NCI-H2171 (cell line): Measurements from ENCODE around the gene CIITA.
"Not testable (repeated sequence)": the region's sequence is repeated elsewhere in the genome, so short reads cannot be mapped to it uniquely, and the experiment has no call there.

ENCODE experiments used
- DNase-seq: peaks from one replicate; lab custom pipeline; 2025; lab: John Stamatoyannopoulos, UW

The CIITA gene

GRCh38 chr16:10876799-10877341, at the start of gene CIITA:
CIITA (plus strand) TSS chr16:10877202; CDS start chr16:10877331, 129 bp downstream.
- DNase-seq, result no peak

- no peak for DNase-seq
These were observed 49.2 kb upstream of the CIITA start for GRCh38 chr16:10827691-10828341.

GRCh38 chr16:10828851-10829366, 48.1 kb upstream of the CIITA start:
- DNase-seq, result no peak

- DNase-seq, result not testable (repeated sequence)
These were observed 47.5 kb upstream of the CIITA start for GRCh38 chr16:10829390-10830098.

GRCh38 chr16:10830240-10830639, 46.8 kb upstream of the CIITA start:
- not testable (repeated sequence) for DNase-seq

GRCh38 chr16:10831894-10832886, 44.8 kb upstream of the CIITA start:
- DNase-seq, result no peak

GRCh38 chr16:10833271-10833670, 43.7 kb upstream of the CIITA start:
- no peak for DNase-seq

- DNase-seq, result no peak
These were observed 42.9 kb upstream of the CIITA start for GRCh38 chr16:10834130-10834529.

- DNase-seq, result no peak
These were observed 42.2 kb upstream of the CIITA start for GRCh38 chr16:10834766-10835165.

- no peak for DNase-seq
These were observed 41.6 kb upstream of the CIITA start for GRCh38 chr16:10835281-10835931.

GRCh38 chr16:10836174-10836853, 40.7 kb upstream of the CIITA start:
- DNase-seq, result no peak

GRCh38 chr16:10838621-10839278, 38.3 kb upstream of the CIITA start:
- DNase-seq, result no peak

GRCh38 chr16:10839279-10839666, 37.7 kb upstream of the CIITA start:
- DNase-seq, result no peak

GRCh38 chr16:10840703-10841102, 36.3 kb upstream of the CIITA start:
- no peak for DNase-seq

GRCh38 chr16:10846213-10846998, 30.6 kb upstream of the CIITA start:
- no peak for DNase-seq

GRCh38 chr16:10847176-10847575, 29.8 kb upstream of the CIITA start:
- no peak for DNase-seq

GRCh38 chr16:10849736-10850477, 27.1 kb upstream of the CIITA start:
- DNase-seq, result no peak

GRCh38 chr16:10850478-10850850, 26.5 kb upstream of the CIITA start:
- DNase-seq, result no peak

GRCh38 chr16:10851512-10851911, 25.5 kb upstream of the CIITA start:
- no peak for DNase-seq
